HUES64 (cell line): ENCODE results near the gene MPPED1.

Source experiments
- H3K27ac ChIP-seq: 2 replicates; pipeline ENCODE4 v1.7.0; 2013; ENCODE audit warnings: low read depth, low read length, inconsistent platforms
- H3K27me3 ChIP-seq: 2 replicates; pipeline ENCODE4 v1.6.1; 2013; ENCODE audit warnings: mild to moderate bottlenecking, low read length; ENCODE audit not compliant: insufficient read depth
- H3K36me3 ChIP-seq: 2 replicates; pipeline ENCODE4 v1.6.1; 2013; ENCODE audit warnings: mild to moderate bottlenecking, low read length; ENCODE audit not compliant: insufficient read depth
- H3K4me1 ChIP-seq: 2 replicates; pipeline ENCODE4 v1.6.1; 2013; ENCODE audit warnings: mild to moderate bottlenecking, low read length, moderate library complexity; ENCODE audit not compliant: insufficient read depth
- H3K4me3 ChIP-seq: 2 replicates; pipeline ENCODE4 v1.5.1; 2013; ENCODE audit warnings: mild to moderate bottlenecking, low read length, moderate library complexity
- H3K9ac ChIP-seq: 2 replicates; pipeline ENCODE4 v1.6.1; 2013; ENCODE audit warnings: mild to moderate bottlenecking, low read depth, low read length
- H3K9me3 ChIP-seq: 2 replicates; pipeline ENCODE4 v1.6.1; 2013; ENCODE audit warnings: low read depth, low read length; ENCODE audit not compliant: insufficient read depth
- WGBS: fragments of 150-250, 120-280 bp; methylation state at CpG from one replicate; pipeline ENCODE4 v1.1.7; 2013; ENCODE audit warnings: missing lambda C conversion rate; 5-methylcytosine and 5-hydroxymethylcytosine counted together

Gene MPPED1

GRCh38 chr22:43491177-43491576 is 79.4 kb downstream of the MPPED1 start:
- H3K9ac ChIP-seq, result no peak overlapping the region
- WGBS, result 59% methylated on average over 3 of the region's 3 CpGs
- no peak overlapping the region for H3K4me3 ChIP-seq
- no peaks in the 10 kb centered on the region for H3K27me3 ChIP-seq
- no peaks in the 10 kb centered on the region for H3K36me3 ChIP-seq
- peaks cover 7% of the 10 kb centered on the region; the same call in 1 of the 2 replicates for H3K9me3 ChIP-seq
- H3K4me1 ChIP-seq, result no peaks in the 10 kb centered on the region
- no peak overlapping the region for H3K27ac ChIP-seq

- Histone ChIP-seq H3K36me3 (no peaks in the 10 kb centered on the region), H3K9me3 (peaks cover 7% of the 10 kb centered on the region; the same call in 1 of the 2 replicates), H3K27ac (no peak overlapping the region), H3K27me3 (no peaks in the 10 kb centered on the region), H3K9ac (no peak overlapping the region), H3K4me1 (no peaks in the 10 kb centered on the region), H3K4me3 (no peak overlapping the region)
- WGBS, result 96% methylated on average over 1 of the region's 1 CpG
Measured at GRCh38 chr22:43491737-43492136, 79.9 kb downstream of the MPPED1 start.

GRCh38 chr22:43493297-43493696 is 81.5 kb downstream of the MPPED1 start:
- WGBS, result 90% methylated on average over 5 of the region's 5 CpGs
- Histone ChIP-seq H3K4me1 (no peaks in the 10 kb centered on the region), H3K27me3 (no peaks in the 10 kb centered on the region), H3K9ac (no peak overlapping the region), H3K4me3 (no peak overlapping the region), H3K9me3 (peaks cover 13% of the 10 kb centered on the region; the same call in 1 of the 2 replicates), H3K27ac (no peak overlapping the region), H3K36me3 (no peaks in the 10 kb centered on the region)

- Histone ChIP-seq H3K27ac (no peak overlapping the region), H3K36me3 (no peaks in the 10 kb centered on the region), H3K9me3 (peaks cover 11% of the 10 kb centered on the region; the same call in 1 of the 2 replicates), H3K4me3 (no peak overlapping the region), H3K4me1 (no peaks in the 10 kb centered on the region), H3K27me3 (no peaks in the 10 kb centered on the region), H3K9ac (no peak overlapping the region)
- WGBS, result 91% methylated on average over 16 of the region's 16 CpGs
Measured at GRCh38 chr22:43497956-43498855, 86.4 kb downstream of the MPPED1 start.

- Histone ChIP-seq H3K4me3 (no peak overlapping the region), H3K4me1 (no peaks in the 10 kb centered on the region), H3K36me3 (no peaks in the 10 kb centered on the region), H3K27me3 (no peaks in the 10 kb centered on the region), H3K9ac (no peak overlapping the region), H3K9me3 (peaks cover 11% of the 10 kb centered on the region; the same call in 1 of the 2 replicates), H3K27ac (no peak overlapping the region)
- WGBS, result 92% methylated on average over 1 of the region's 1 CpG
Measured at GRCh38 chr22:43498856-43499253, 87.0 kb downstream of the MPPED1 start.

- Histone ChIP-seq H3K4me3 (no peak overlapping the region), H3K4me1 (no peaks in the 10 kb centered on the region), H3K9ac (no peak overlapping the region), H3K9me3 (peaks cover 5% of the 10 kb centered on the region; the same call in 1 of the 2 replicates), H3K27me3 (no peaks in the 10 kb centered on the region), H3K27ac (no peak overlapping the region), H3K36me3 (no peaks in the 10 kb centered on the region)
- 88% methylated on average over 22 of the region's 22 CpGs for WGBS
Measured at GRCh38 chr22:43500792-43501785, 89.3 kb downstream of the MPPED1 start.

- Histone ChIP-seq H3K9ac (no peak overlapping the region), H3K9me3 (peaks cover 5% of the 10 kb centered on the region; the same call in 1 of the 2 replicates), H3K36me3 (no peaks in the 10 kb centered on the region), H3K27ac (no peak overlapping the region), H3K27me3 (no peaks in the 10 kb centered on the region), H3K4me1 (no peaks in the 10 kb centered on the region), H3K4me3 (no peak overlapping the region)
- WGBS, result 86% methylated on average over 11 of the region's 11 CpGs
Measured at GRCh38 chr22:43501878-43502277, 90.1 kb downstream of the MPPED1 start.

- Histone ChIP-seq H3K27ac (no peak overlapping the region), H3K4me1 (no peaks in the 10 kb centered on the region), H3K9ac (no peak overlapping the region), H3K9me3 (0 out of 2 replicates have a peak, but pooled peaks cover 1% of the 10 kb centered on the region), H3K4me3 (no peak overlapping the region), H3K27me3 (no peaks in the 10 kb centered on the region), H3K36me3 (no peaks in the 10 kb centered on the region)
- 91% methylated on average over 20 of the region's 20 CpGs for WGBS
Measured at GRCh38 chr22:43502306-43502874, 90.6 kb downstream of the MPPED1 start.

GRCh38 chr22:43504068-43504467 is 92.3 kb downstream of the MPPED1 start:
- no peaks in the 10 kb centered on the region for H3K4me1 ChIP-seq
- 94% methylated on average over 3 of the region's 3 CpGs for WGBS

GRCh38 chr22:43504666-43505261 is 93.0 kb downstream of the MPPED1 start:
- Histone ChIP-seq H3K9ac (no peak overlapping the region), H3K9me3 (no peaks in the 10 kb centered on the region), H3K4me1 (no peaks in the 10 kb centered on the region), H3K27ac (no peak overlapping the region), H3K4me3 (no peak overlapping the region), H3K36me3 (no peaks in the 10 kb centered on the region), H3K27me3 (no peaks in the 10 kb centered on the region)
- 95% methylated on average over 6 of the region's 7 CpGs for WGBS

More at GRCh38 chr22:43504068-43504467, 92.3 kb downstream of the MPPED1 start:
- H3K27ac ChIP-seq, result no peak overlapping the region
- no peaks in the 10 kb centered on the region for H3K27me3 ChIP-seq
- H3K9me3 ChIP-seq, result no peaks in the 10 kb centered on the region
- H3K4me3 ChIP-seq, result no peak overlapping the region
- H3K9ac ChIP-seq, result no peak overlapping the region
- H3K36me3 ChIP-seq, result no peaks in the 10 kb centered on the region
